ENCODE results near the gene OR2T33.
"Not testable (repeated sequence)": the region's sequence is repeated elsewhere in the genome, so short reads cannot be mapped to it uniquely, and the experiment has no call there.

OR2T33 gene, protein sequence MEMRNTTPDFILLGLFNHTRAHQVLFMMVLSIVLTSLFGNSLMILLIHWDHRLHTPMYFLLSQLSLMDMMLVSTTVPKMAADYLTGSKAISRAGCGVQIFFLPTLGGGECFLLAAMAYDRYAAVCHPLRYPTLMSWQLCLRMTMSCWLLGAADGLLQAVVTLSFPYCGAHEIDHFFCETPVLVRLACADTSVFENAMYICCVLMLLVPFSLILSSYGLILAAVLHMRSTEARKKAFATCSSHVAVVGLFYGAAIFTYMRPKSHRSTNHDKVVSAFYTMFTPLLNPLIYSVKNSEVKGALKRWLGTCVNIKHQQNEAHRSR

DNA sequence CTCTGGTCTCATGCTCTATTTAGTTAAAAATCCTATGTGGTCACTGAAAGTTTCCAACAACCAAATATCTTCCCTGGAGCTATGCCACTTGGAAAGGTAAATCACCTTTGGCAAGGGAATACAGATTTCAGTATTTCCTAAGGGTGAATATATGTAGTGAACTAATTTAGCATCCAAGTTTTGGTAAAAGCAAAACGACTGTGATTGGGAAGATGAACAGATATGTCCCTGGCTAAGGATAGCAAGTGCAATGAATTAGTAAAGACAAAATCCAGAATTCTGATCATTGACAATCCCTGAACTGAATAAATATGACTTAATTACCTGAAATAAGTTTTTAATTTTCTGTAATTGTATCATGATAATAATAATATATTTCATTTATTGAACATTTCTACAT, at the start of gene OR2T33:
TSS of gene OR2T33 (minus strand) at position 101 of the 400 bp plus-strand sequence. CDS start 4,162 bp downstream, outside the sequence.
- DNase-seq: no peak

DNA sequence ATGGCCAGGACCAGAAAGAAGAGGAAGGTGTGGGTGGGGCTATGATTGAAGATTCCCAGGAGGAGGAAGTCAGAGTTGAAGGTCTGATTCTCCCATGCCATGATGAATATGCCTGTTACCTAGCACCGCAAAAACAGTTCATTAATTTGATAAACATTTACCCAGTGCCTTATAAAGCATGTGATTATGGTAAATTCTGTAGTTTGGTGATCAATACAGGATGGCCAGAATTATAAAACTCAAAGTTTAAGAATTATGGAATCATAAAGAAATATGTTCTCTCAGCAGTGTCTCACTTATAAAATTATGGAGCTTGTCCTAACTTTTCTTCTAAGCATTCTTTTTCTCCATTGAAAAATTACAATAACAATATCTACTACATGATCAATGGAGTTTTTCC, 46.7 kb upstream of the OR2T33 start, which contains the start of gene OR2M7:
TSS of gene OR2M7 (minus strand) at position 101 of the 400 bp plus-strand sequence. CDS start at position 101, 0 bp downstream.
- DNase-seq: no peak

DNA sequence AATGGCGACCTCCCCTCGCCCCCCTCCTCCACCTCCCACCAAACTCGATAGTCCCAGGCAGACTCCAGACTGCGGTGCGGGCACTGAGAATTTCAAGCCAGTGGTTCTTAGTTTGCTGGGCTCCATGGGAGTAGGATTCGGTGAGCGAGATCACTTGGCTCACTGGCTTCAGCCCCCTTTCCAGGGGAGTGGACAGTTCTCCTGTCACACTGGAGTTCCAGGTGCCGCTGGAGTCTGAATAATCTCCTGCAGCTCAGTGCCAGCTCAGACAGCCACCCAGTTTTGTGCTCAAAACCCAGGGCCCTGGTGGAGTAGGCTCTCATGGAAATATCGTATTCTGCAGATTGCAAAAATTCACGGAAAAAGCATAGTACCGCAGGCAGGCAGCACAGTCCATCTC, 39.0 kb upstream of the OR2T33 start:
- DNase-seq: no peak

DNA sequence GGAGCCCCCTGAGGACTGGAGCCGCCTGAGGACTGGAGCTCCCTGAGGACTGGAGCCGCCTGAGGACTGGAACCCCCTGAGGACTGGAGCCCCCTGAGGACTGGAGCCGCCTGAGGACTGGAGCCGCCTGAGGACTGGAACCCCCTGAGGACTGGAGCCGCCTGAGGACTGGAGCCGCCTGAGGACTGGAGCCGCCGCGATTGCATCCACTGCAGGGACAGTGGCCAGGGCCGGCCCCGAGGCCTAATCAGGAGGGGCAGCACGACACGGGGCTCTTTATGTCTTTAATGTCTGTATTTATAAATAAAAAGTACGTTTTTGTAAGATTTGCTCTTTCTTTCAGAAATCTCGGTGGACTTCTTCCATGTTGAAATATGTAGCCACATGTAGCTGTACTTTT, 29.0 kb upstream of the OR2T33 start:
- not testable (repeated sequence) for DNase-seq

DNA sequence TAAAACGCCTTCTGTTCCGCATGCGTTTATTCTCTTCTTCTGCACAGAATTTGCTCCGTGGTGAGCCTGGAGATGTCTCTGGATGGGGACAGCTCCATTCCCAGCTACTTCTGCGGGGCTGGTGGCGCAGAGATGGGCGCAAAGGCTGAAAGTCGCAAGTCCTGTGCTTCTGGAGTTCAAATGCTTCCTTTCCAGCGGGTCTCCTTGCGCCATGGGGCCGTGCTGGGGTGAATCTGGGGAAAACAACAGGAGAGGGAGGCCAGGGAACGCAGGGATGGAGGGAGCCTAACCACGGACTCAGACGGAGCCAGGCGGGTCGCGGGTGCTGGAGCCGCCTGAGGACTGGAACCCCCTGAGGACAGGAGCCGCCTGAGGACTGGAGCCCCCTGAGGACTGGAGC, 28.3 kb upstream of the OR2T33 start:
- no peak for DNase-seq

DNA sequence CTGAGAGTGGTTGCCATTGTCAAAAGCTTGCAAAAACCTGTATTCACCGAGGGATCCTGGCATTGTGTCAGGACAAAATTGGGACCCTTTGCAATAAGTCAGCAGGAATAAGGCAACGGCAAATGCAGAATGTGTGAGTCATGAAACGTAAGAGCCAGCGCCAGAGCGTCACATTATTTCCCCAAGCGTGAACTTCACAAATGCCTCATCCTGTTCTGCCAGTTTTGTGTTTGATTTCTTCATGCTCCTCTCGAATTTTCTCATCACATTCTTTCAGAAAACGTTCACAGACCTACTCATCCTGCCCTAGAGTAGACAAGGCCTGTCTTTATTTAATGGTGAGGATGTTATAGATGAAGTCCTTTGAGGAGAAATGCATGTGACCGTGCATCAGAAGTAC, 27.9 kb upstream of the OR2T33 start:
- not testable (repeated sequence) for DNase-seq

DNA sequence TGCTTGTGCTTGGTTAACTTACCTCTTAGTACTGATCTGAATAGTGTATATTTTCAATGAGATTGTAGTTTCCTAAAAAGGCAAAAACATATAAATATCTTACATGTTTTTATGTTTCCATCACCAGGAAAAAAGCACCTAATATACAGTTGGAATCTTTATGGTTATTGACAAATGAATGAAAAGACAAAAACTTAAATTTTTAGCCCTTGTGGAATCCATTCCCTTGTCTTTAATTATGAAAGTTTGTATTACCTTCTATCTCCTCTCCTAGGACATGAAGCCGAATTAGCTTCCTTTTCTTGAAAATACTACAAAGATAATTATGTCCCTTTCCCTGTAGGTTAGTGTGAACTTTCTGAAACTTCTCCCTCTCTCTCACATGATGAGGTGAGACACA, 25.5 kb upstream of the OR2T33 start, which contains the start of gene OR2T12:
TSS of gene OR2T12 (minus strand) at position 101 of the 400 bp plus-strand sequence. CDS start 7,846 bp downstream, outside the sequence.
- no peak for DNase-seq

DNA sequence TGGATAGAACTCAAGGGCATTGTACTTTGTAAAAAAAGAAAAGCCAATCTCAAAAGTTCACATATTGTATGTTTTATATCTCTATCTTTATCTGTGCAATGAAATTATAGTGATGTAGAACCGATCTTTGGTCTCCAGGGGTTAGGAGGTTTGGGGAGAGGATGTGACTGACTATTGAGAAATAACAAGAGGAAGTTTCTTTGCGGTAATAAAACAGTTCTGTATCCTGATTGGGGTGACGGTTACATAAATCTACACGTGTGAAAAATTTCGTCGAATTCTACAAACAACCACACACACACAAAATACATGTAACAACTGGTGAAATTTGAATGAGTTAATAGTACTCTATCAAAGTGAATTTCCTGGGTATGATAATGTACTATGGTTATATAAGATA, 10.6 kb upstream of the OR2T33 start:
- no peak for DNase-seq

DNA sequence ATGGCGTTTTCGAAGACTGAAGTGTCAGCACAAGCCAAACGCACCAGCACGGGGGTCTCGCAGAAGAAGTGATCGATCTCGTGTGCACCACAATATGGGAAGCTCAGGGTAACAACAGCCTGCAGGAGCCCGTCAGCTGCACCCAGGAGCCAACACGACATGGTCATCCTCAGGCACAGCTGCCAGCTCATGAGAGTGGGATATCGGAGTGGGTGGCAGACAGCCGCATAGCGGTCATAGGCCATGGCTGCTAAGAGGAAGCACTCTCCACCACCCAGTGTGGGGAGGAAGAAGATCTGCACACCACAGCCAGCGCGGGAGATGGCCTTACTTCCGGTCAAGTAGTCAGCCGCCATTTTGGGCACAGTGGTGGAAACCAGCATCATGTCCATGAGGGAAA, 4.6 kb downstream of the OR2T33 start:
- not testable (repeated sequence) for DNase-seq

DNA sequence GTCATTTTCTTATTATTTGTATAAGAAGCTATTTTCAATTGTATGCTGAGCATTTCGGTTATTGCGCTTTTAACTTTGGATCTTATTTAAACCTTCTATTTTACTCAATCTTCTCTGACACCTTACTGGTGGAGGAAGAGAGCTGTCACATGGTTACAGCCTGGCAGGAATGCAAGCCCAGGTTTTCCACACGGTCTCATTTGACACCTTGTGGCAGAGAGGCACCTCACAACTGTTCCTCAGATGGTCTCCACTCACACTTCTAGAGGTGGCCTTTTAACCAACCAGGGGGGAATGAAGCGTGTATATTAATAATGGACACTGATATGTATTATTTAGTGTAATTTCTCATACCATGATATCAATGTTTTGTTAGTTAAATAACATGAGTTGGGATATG, 9.6 kb downstream of the OR2T33 start:
- no peak for DNase-seq

DNA sequence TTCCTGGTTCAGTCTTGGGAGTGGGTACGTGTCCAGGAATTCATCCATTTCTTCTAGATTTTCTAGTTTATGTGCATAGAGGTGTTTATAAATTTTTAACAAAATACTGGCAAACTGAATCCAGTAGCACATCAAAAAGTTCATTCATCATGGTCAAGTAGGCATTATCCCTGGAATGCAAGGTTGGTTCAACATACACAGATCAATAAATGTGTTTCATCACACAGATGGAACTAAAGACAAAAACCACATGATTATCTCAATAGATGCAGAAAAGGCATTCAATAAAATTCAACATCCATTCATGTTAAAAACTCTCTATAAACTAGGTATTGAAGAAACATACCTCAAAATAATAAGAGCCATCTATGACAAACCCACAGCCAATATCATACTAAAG, 18.5 kb downstream of the OR2T33 start:
- not testable (repeated sequence) for DNase-seq

DNA sequence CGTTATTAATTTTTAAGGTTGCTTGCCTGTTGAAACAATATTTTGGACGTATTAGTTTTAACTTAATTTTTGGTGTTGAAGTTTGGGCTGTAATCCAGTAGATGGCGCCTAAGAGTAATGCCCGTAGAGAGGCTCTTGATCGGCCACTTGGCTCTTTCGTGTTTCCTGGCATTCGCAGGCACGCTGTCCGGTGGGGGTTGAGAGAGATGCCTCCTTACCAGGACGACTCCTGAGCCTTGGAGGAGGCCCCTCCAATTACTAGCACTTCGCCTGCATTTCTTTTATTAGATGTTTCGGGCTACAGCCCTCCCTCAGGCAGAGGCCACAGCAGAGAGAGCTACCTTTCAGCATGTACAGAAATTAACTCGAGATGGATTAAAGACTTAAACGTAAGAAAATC, 34.6 kb downstream of the OR2T33 start:
- DNase-seq: no peak

DNA sequence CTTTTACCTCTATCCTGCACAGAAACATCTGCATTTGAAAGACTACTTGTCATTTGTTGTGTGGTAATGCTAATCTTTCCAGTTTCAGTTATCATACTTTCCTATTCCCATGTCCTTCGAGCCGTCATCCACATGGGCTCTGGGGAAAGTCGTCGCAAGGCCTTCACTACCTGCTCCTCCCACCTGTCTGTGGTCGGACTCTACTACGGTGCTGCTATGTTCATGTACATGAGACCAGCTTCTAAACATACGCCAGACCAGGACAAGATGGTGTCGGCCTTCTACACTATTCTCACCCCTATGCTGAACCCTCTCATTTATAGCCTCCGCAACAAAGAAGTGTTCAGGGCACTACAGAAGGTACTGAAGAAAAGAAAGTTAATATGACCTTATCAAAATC, 38.3 kb downstream of the OR2T33 start:
- DNase-seq: no peak

DNA sequence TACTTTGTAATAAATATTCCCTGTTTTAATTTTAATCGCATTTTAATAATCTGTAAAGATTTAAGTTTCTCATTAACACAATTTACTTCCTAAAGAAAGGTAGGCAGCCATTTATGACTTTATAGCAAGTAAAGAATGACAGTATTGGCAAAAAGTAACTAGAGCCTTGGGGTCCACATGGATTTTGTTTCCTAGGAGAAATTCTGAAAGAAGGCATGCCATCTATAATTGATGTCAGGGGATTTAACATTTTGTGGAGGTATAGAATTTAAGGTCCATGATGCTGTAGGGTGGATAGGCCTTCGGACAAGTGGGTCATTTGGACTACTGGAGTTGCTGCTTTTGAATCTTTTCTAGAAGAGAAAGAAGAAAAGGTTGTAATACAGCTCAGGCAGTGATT, 46.7 kb downstream of the OR2T33 start, which contains the start of gene OR2M4:
TSS of gene OR2M4 (plus strand) at position 301 of the 400 bp plus-strand sequence. CDS start 7,512 bp downstream, outside the sequence.
- DNase-seq: no peak

DNA sequence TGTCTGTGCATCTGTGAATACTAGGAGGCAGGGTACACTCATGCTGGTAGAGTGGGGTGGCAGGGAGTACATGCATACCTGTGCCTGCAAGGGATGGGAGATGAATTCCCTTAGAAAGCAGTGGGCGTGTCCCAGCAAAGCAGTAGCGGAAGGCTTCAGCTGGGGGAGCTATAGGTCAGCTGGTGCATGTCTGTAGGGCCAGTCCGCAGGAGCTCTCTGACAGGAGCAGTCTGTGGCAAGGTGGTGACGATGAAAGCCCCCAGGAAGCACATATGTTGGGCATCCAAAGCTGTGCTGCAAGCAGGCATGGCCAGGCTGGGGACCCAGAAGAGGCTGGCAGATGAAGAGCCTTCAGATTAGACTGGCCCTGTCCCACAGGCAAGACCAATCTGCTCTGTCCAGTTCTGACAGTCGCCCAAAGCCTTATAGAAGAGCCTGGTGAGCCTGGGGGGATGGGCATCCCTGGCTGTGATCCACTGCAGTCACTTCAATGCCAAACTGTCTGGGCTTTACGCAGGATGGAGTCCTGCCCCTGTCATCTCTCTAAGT, 48.3 kb downstream of the OR2T33 start:
- no peak for DNase-seq

DNA sequence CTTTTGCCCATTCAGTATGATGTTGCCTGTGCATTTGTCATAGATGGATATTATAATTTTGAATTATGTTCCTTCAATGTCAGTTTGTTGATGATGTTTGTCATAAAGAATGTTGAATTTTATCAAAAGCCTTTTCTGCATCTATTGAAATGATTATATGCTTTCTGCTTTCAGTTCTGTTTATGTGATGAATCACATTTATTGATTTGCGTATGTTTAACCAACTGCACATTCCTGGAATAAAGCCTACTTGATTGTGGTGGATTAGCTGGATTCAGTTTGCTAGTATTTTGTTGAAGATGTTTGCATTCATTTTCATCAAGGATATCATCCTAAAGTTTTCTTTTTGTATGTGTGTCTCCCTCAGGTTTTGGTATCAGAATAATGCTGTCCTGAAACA, 52.2 kb downstream of the OR2T33 start:
- no peak for DNase-seq

Measured in fibroblast of upper back skin (primary cell).